ENCODE data around the gene UCKL1. TPM values are rescaled to one million over a fixed set of nuclear protein-coding genes. Genes with fewer than 3 reads are reported as not detected.
A peak's percentile ranks its signal among the peaks of the same experiment; 100 is the strongest.

The UCKL1 gene
- total and polyA plus RNA-seq, 4 donors: 33.6 to 42.7 (median 36.1) TPM

DNA sequence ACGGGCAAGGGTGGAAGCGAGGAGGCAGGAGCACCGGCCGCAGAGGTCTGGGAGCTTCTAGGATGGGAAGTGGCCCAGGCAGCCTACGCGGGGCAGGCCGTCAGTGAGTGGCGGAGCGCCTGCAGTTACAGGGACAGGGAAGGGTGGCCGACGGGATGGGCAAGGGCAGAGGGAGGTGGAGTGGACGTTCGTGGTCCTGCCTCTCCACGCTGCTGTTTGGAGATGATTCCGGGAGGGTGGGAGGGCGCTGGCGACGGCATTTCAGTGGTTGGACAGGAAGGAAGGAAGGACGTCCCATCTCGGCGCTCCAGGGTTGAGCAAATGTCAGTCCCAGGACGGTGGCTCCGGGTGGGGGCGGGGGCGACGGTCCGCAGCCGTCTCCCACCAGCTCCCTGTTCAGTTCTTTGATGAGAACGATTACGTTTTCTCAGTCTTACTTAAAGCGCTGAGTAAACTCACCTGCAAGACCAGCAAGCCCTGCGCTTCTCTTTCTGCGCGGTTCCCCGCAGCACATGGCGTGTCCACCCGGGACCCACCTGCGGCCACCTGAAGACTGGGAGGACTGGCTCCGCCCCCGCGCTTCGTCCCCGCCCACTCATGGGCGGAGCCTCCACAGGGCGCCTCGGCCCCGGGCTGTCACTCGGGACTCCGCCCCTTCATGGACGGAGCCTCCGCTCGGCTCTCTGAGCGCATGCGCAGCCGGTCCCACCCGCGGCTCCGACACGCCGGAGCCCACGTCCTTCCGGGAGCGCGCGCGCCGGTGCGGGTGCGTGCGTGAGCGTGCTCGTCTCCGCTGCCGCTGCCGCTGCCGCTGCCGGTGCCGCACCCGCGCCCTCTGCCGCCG, 61.6 kb downstream of the UCKL1 start, which contains the start of gene DNAJC5:
Gene DNAJC5, plus strand, starts transcription at position 769 of the 844 bp plus-strand sequence. CDS start 33,220 bp downstream, outside the sequence.
- H3K27ac ChIP-seq (ENCODE audit: low read depth in 1 of 2, low read length in 1 of 2): peak within 1 kb of the TSS; percentile 53 to 82
- ATAC-seq (ENCODE audit: insufficient read depth, low FRiP score) (peak; percentile 94), DNase-seq (peak; percentile 92 to 95 (median 94))
- no peaks in the 10 kb centered on the region for H3K27me3 ChIP-seq (ENCODE audit: control insufficient read depth in 3 of 3, insufficient read depth in 3 of 3, low read length in 2 of 3)
- WGBS, 2 donors: 1% methylated on average over 52 to 82 of the region's 82 CpGs
- no peak for TF ChIP-seq CTCF (IDR thresholded peaks at IDR 0.05; ENCODE audit: control extremely low read depth, extremely low read depth)
- H3K4me1 ChIP-seq (ENCODE audit: control insufficient read depth in 5 of 5, insufficient read depth in 5 of 5, low read length in 5 of 5): peaks cover 0 to 18% (median 6%) of the 10 kb centered on the region in 5 donors
- no peaks in the 10 kb centered on the region for H3K9me3 ChIP-seq (ENCODE audit: control insufficient read depth in 4 of 4, insufficient read depth in 3 of 4, low read length in 3 of 4)
- peak within 1 kb of the TSS; percentile 61 for H3K4me3 ChIP-seq
- peak within 1 kb of the TSS; percentile 26 to 42 for H3K9ac ChIP-seq (ENCODE audit: insufficient read depth in 1 of 2, low read length in 2 of 2)
- H3K36me3 ChIP-seq (ENCODE audit: control insufficient read depth in 4 of 4, insufficient read depth in 4 of 4, low read length in 4 of 4): peaks cover 6 to 19% (median 8%) of the 10 kb centered on the region in 4 donors

DNA sequence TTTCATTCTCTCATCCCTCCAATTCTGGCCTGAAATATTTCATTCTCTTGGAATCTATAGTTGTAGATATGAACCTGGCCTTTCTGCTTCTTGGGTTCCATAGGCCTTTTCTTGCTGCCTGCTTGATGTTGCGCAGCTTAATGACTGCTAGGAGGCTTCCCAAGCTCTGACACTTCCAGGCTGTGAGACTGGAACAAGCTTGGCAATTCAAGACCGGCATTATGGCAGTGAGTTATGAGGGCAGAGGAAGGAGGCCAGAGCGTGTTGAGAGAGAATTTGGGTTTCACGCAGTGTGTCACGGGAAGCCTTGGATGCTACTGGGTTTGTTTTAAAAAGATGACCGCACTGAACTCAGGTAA, 62.2 kb downstream of the UCKL1 start:
- TF ChIP-seq CTCF (IDR thresholded peaks at IDR 0.05; ENCODE audit: control extremely low read depth, extremely low read depth): no peak
- peak overlapping the region in 1 of 2 donors; percentile 82 for H3K27ac ChIP-seq (ENCODE audit: low read depth in 1 of 2, low read length in 1 of 2)
- peaks cover 0 to 18% (median 6%) of the 10 kb centered on the region in 5 donors for H3K4me1 ChIP-seq (ENCODE audit: control insufficient read depth in 5 of 5, insufficient read depth in 5 of 5, low read length in 5 of 5)
- no peaks in the 10 kb centered on the region for H3K9me3 ChIP-seq (ENCODE audit: control insufficient read depth in 4 of 4, insufficient read depth in 3 of 4, low read length in 3 of 4)
- ATAC-seq (ENCODE audit: insufficient read depth, low FRiP score) (no peak), DNase-seq (peak in 2 of 3 donors; percentile 12 to 22)
- no peak overlapping the region for H3K4me3 ChIP-seq
- no peak overlapping the region for H3K9ac ChIP-seq (ENCODE audit: insufficient read depth in 1 of 2, low read length in 2 of 2)
- H3K36me3 ChIP-seq (ENCODE audit: control insufficient read depth in 4 of 4, insufficient read depth in 4 of 4, low read length in 4 of 4): peaks cover 6 to 24% (median 8%) of the 10 kb centered on the region in 4 donors
- WGBS, 2 donors: 22 to 30% methylated on average over 6 of the region's 6 CpGs
- H3K27me3 ChIP-seq (ENCODE audit: control insufficient read depth in 3 of 3, insufficient read depth in 3 of 3, low read length in 2 of 3): no peaks in the 10 kb centered on the region

DNA sequence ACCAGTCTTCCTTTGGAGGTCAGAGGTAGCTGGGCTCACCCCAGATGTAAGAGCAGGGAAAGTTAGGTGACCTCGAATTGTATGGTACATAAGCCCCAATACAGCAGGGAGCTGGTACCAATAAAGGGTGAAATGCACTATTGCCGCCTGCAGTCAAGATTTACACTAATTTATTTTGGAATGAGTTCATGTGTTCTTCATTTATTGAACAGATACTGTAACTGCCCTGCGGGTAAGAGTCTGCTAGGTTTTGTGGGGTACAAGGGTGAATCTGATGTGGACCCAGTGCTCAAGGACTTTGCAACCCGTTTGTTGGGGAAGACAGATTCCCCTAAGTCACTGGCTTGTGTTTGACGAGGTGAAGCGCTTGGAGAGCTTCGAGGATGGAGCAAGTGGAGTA, 63.8 kb downstream of the UCKL1 start:
- H3K36me3 ChIP-seq (ENCODE audit: control insufficient read depth in 4 of 4, insufficient read depth in 4 of 4, low read length in 4 of 4): peaks cover 8 to 34% (median 9%) of the 10 kb centered on the region in 4 donors
- ATAC-seq (ENCODE audit: insufficient read depth, low FRiP score) (no peak), DNase-seq (no peak)
- 90 to 91% methylated on average over 7 of the region's 7 CpGs for WGBS, 2 donors
- H3K9ac ChIP-seq (ENCODE audit: insufficient read depth in 1 of 2, low read length in 2 of 2): no peak overlapping the region
- no peak for TF ChIP-seq CTCF (IDR thresholded peaks at IDR 0.05; ENCODE audit: control extremely low read depth, extremely low read depth)
- H3K27ac ChIP-seq (ENCODE audit: low read depth in 1 of 2, low read length in 1 of 2): no peak overlapping the region
- no peaks in the 10 kb centered on the region for H3K9me3 ChIP-seq (ENCODE audit: control insufficient read depth in 4 of 4, insufficient read depth in 3 of 4, low read length in 3 of 4)
- no peak overlapping the region for H3K4me3 ChIP-seq
- no peaks in the 10 kb centered on the region for H3K27me3 ChIP-seq (ENCODE audit: control insufficient read depth in 3 of 3, insufficient read depth in 3 of 3, low read length in 2 of 3)
- peaks cover 0 to 18% (median 6%) of the 10 kb centered on the region in 5 donors for H3K4me1 ChIP-seq (ENCODE audit: control insufficient read depth in 5 of 5, insufficient read depth in 5 of 5, low read length in 5 of 5)

All from lung (tissue), 12 donors.